ENCODE results near the gene STRIP1. TPM values are rescaled to one million over a fixed set of nuclear protein-coding genes. Genes with fewer than 3 reads are reported as not detected.

Gene STRIP1
- total RNA-seq, 1 donor from 2014 or later = 43.7 TPM

DNA sequence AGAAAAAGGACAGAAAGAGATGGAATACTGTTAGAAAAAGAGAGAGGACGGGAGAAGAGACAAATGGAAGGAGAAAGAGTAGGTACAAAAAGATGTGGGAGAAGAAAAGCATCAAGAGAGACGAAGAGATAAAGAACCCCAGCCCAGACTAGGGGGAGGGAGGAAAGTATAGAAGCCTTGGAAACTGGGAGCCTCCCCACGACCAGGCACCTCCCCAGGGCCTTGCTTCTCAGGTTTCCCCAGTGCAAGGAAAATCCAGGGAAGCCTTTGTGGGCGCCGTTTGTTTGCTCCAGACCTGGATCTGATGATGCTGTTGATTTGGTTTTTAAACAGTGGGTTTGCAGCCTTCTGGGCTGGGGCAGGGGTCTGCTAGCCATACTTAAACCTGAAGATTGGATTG, 51.2 kb downstream of the STRIP1 start:
- Mint-ChIP-seq H3K27me3 (ENCODE audit: insufficient read depth) (peaks cover 37% of the 10 kb centered on the region), H3K4me3 (peak overlapping the region; percentile 11), H3K36me3 (ENCODE audit: low read depth) (no peaks in the 10 kb centered on the region), H3K27ac (no peak overlapping the region), H3K9me3 (no peaks in the 10 kb centered on the region), H3K4me1 (ENCODE audit: low read depth) (peaks cover 35% of the 10 kb centered on the region)
- intact Hi-C loops (cut with micrococcal nuclease) = loop anchor here (5.0 kb wide), 1 partner anchor 62 kb away; no protein-coding TSS in a partner anchor
- DNase-seq (ENCODE audit: low spot score) = no peak

DNA sequence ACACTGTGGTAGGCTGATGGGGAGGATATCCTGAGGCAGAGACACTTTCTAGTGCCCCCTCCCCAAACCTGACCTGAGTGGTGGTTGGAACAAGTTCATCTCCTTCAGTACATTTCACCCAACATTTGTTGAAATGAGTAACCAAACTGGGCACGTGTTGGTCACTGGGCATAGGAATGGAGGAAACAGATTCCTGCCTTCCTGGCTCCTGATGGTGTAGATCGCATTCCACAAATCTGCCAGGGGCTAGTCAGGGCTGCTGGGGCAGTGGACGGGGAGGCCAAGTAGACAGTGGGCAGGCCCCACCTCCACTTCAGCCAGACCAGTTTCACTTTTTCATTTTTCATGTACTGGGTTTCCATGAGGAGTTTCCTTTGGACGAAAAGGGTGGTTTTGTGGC, 52.5 kb downstream of the STRIP1 start:
- no peaks in the 10 kb centered on the region for H3K36me3 Mint-ChIP-seq (ENCODE audit: low read depth)
- H3K27ac Mint-ChIP-seq = no peak overlapping the region
- intact Hi-C loops (cut with micrococcal nuclease) = loop anchor here (5.0 kb wide), 1 partner anchor 60 kb away; no protein-coding TSS in a partner anchor
- H3K4me1 Mint-ChIP-seq (ENCODE audit: low read depth) = peaks cover 35% of the 10 kb centered on the region
- no peak overlapping the region for H3K4me3 Mint-ChIP-seq
- H3K9me3 Mint-ChIP-seq = no peaks in the 10 kb centered on the region
- no peak for DNase-seq (ENCODE audit: low spot score)
- peaks cover 44% of the 10 kb centered on the region for H3K27me3 Mint-ChIP-seq (ENCODE audit: insufficient read depth)

DNA sequence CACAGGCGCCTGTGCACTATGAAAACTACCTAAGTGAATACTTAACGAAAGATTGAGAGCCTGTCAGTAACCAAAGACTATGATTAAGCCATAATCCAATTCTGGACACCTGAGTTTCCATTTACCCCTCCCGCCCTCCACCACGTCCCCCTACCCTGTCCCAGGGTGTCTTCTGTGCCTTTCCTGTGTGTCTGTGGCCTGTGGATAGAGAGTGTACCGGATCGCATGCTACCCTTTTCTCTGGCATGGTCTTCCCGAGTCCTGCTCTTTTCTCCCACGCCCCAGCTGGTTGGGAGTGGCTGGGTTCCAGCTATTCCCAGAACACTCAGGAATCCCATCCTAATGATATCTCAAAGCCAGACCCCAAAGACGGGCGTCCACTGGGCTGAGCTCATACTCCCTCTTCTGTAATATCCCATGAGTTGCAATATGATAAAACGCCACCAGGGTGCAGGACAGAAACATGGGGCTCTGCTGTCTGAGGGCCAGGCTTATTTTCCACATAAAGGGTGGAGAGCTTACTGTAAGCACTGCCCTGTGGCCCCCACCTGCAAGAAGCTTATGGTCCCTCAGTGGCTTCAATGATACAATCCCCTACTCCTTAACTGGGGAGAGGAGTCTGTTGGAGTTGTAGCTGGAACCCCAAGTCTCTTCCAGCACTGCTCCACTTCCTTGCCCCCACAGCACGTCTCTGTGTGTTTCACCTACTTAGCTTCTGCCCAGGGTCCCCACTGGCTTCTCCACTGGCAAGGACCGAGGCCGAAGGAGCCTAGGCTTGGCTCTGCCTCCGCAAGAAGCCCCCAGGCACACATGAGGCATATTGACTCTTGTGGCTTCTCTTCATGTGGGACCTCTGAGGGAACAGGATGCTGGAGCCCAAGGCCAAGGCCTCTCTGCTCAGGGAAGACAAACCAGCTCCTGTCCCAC, 53.7 kb downstream of the STRIP1 start:
- intact Hi-C loops (cut with micrococcal nuclease) = loop anchor here (1.0 to 5.0 kb wide), 2 partner anchors 18 to 59 kb away; no protein-coding TSS in a partner anchor
- Mint-ChIP-seq H3K9me3 (no peaks in the 10 kb centered on the region), H3K27me3 (ENCODE audit: insufficient read depth) (peaks cover 51% of the 10 kb centered on the region), H3K4me3 (no peak overlapping the region), H3K4me1 (ENCODE audit: low read depth) (peaks cover 26% of the 10 kb centered on the region), H3K36me3 (ENCODE audit: low read depth) (no peaks in the 10 kb centered on the region), H3K27ac (no peak overlapping the region)
- peak; percentile 27 for DNase-seq (ENCODE audit: low spot score)

DNA sequence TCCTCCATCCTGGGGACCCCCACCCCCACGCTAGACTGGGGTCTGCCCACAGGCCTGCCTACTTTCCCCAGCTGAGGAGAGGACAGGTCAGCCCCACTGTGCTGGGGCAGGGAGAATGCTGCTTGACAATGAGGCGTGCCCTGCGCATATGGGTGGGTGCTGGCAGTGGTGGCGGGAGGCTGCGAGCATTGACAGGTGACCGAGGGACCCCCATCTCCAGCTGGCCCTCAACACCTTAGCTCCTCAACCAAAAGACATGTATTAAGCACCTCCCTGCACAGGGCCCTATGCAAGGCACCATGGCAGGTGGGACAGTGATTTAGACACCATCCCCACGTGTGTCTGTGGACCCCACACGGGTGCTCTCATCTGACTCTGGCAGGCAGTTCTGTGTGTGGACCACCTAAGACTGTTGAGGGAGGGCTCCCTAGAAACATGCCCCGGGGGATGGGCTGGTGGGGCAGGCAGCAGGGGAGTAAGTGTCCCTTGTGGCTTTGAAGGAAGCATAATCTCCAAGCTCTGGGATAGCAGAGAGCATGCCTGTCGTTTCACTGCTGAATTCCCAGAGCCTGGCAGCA, 54.4 kb downstream of the STRIP1 start:
- intact Hi-C loops (cut with micrococcal nuclease) = loop anchor here (1.0 to 5.0 kb wide), 2 partner anchors 17 to 58 kb away; no protein-coding TSS in a partner anchor
- H3K27me3 Mint-ChIP-seq (ENCODE audit: insufficient read depth) = peaks cover 47% of the 10 kb centered on the region
- H3K9me3 Mint-ChIP-seq = no peaks in the 10 kb centered on the region
- peaks cover 18% of the 10 kb centered on the region for H3K4me1 Mint-ChIP-seq (ENCODE audit: low read depth)
- no peak for DNase-seq (ENCODE audit: low spot score)
- no peak overlapping the region for H3K4me3 Mint-ChIP-seq
- no peak overlapping the region for H3K27ac Mint-ChIP-seq
- H3K36me3 Mint-ChIP-seq (ENCODE audit: low read depth) = no peaks in the 10 kb centered on the region

DNA sequence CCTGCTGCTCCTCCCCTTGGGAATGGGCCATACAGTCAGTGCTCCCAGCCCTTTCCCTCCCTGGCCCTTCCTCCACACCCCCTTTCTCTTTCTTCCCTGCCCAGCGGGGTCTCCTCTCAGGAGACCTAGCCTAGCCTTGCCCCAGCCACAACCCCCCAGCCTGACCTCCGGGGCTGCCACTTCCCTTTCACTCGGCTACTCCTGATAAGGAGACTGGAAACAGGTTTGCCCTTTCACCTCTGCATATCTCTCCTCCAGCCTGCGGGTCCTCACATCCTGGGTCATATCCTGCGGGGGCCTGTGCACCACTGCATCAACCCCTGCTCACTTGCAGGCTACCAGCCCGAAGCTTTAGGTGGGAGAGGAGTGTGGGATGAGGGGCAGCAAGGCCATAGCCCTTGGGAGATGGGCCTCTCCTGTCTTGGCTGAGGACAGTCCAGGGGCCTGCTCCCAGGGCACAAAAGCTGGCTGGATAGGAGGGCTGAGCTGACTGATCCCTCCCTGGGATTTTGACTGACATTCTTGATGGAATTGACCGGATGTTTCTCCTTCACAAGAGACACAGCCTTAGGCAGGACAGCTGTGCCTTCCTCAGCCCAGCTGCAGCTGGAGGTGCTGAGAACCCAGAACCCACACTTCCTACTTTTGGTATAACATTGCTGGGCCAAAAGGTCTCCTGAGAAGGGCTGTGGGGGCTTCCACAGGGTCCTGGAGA, 55.3 kb downstream of the STRIP1 start:
- DNase-seq (ENCODE audit: low spot score) = no peak
- H3K27me3 Mint-ChIP-seq (ENCODE audit: insufficient read depth) = peaks cover 47% of the 10 kb centered on the region

DNA sequence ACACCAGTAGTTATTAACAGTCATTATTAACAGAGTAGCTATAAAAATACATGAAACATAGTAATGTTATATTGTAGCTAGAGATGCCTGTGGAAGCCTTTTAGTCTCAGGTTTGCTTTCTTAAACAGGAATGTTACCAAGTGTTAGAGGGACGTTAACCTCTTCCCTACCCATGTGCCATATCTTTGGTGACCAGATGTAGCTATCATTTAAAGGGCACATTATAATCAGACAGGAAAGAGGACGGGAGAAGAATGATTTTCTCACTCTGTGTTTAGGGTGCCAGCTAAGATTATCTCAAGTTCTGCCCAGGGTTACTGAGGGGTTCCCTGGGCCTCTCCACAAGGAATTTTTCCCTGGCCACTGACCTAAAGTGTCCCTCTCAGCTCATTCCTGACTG, 57.0 kb downstream of the STRIP1 start:
- Mint-ChIP-seq H3K27ac (no peak overlapping the region), H3K4me3 (no peak overlapping the region), H3K36me3 (ENCODE audit: low read depth) (no peaks in the 10 kb centered on the region), H3K9me3 (no peaks in the 10 kb centered on the region), H3K4me1 (ENCODE audit: low read depth) (peaks cover 5% of the 10 kb centered on the region), H3K27me3 (ENCODE audit: insufficient read depth) (peaks cover 34% of the 10 kb centered on the region)
- intact Hi-C loops (cut with micrococcal nuclease) = no loop called here
- DNase-seq (ENCODE audit: low spot score) = no peak

More for the DNA sequence above, 55.3 kb downstream of the STRIP1 start:
- H3K9me3 Mint-ChIP-seq = no peaks in the 10 kb centered on the region
- no peak overlapping the region for H3K27ac Mint-ChIP-seq
- intact Hi-C loops (cut with micrococcal nuclease) = loop anchor here (5.0 kb wide), 1 partner anchor 58 kb away; no protein-coding TSS in a partner anchor
- H3K4me1 Mint-ChIP-seq (ENCODE audit: low read depth) = peaks cover 15% of the 10 kb centered on the region
- no peaks in the 10 kb centered on the region for H3K36me3 Mint-ChIP-seq (ENCODE audit: low read depth)
- no peak overlapping the region for H3K4me3 Mint-ChIP-seq

DNA sequence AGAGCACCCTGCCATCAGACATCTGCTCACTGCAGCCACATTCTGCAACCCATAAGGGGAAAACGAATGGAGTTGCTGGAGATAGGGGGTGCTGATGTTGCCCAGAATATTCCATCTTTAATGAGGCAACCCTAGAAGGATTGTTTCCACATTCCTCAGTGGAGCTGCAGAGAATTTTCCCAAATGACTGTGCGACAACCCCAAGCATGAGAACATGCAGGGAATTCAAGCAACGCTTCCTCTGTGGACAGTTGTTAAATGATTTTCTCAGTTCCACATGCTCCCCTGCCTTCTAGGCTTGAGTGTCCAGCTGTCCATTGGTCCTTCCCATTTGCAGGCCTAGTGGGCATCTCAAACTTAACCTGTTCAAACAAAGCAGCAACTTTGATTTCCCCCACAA, 57.4 kb downstream of the STRIP1 start:
- Mint-ChIP-seq H3K9me3 (no peaks in the 10 kb centered on the region), H3K4me3 (no peak overlapping the region), H3K4me1 (ENCODE audit: low read depth) (peaks cover 3% of the 10 kb centered on the region), H3K36me3 (ENCODE audit: low read depth) (no peaks in the 10 kb centered on the region), H3K27ac (no peak overlapping the region), H3K27me3 (ENCODE audit: insufficient read depth) (peaks cover 33% of the 10 kb centered on the region)
- intact Hi-C loops (cut with micrococcal nuclease) = no loop called here
- DNase-seq (ENCODE audit: low spot score) = no peak

DNA sequence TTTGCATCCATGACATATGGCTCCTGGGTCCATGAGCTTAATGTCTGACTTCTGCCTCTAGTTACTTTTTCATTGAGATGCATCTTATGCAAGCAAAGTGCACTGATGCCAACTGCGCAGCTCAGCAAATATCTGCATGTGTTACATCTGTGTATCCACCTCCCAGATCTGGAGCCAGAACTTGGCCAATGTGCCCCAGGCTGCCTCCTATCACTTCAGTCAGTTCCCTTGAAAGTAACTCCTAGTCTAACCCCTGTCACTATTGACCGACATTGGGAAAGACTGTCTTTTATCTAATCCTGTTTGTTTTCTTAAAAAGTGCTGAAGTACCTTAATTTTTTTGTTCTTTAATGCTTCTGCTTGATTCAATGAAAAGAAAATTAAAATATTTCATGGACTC, 58.6 kb downstream of the STRIP1 start:
- no peak overlapping the region for H3K27ac Mint-ChIP-seq
- H3K36me3 Mint-ChIP-seq (ENCODE audit: low read depth) = no peaks in the 10 kb centered on the region
- H3K27me3 Mint-ChIP-seq (ENCODE audit: insufficient read depth) = peaks cover 26% of the 10 kb centered on the region
- no peaks in the 10 kb centered on the region for H3K4me1 Mint-ChIP-seq (ENCODE audit: low read depth)
- intact Hi-C loops (cut with micrococcal nuclease) = no loop called here
- no peak overlapping the region for H3K4me3 Mint-ChIP-seq
- no peaks in the 10 kb centered on the region for H3K9me3 Mint-ChIP-seq
- DNase-seq (ENCODE audit: low spot score) = no peak

DNA sequence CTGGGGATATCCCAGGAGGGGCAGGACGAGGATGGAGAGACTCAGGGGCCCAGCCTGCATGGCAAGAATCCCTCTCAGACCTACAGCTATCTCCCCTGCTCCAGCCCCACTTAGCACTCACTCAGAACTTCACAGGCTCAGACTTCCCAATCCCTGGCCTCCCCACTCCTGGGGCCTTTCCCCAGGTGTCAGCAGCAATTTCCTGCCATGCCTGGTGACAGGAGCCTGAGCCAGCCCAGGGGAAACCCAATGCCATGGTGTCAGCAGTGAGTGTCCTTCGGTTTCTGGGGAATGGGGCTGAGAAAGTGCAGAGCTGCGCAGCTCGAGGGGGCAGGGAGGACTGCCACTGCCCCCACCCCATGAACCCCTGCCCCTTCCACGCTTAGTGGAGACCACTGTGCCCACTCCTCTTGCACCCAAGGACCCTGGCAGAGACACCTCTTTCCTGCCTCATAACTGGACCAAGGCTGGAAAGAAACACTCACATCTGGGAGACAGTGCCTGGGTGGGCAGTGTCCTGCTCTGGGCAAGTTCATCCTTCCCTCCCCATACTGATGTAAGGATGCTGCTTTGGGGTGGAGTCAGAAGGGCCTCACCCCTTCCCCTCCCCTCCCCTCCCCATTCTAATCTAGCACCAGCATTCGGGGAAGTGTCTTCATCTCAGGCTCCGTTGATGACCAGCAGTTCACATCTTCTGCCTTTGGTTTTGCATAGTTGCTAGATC, 60.7 kb downstream of the STRIP1 start:
- Mint-ChIP-seq H3K27ac (no peak overlapping the region), H3K27me3 (ENCODE audit: insufficient read depth) (peaks cover 26% of the 10 kb centered on the region), H3K4me1 (ENCODE audit: low read depth) (no peaks in the 10 kb centered on the region), H3K36me3 (ENCODE audit: low read depth) (no peaks in the 10 kb centered on the region), H3K9me3 (no peaks in the 10 kb centered on the region), H3K4me3 (no peak overlapping the region)
- no peak for DNase-seq (ENCODE audit: low spot score)
- intact Hi-C loops (cut with micrococcal nuclease) = no loop called here

DNA sequence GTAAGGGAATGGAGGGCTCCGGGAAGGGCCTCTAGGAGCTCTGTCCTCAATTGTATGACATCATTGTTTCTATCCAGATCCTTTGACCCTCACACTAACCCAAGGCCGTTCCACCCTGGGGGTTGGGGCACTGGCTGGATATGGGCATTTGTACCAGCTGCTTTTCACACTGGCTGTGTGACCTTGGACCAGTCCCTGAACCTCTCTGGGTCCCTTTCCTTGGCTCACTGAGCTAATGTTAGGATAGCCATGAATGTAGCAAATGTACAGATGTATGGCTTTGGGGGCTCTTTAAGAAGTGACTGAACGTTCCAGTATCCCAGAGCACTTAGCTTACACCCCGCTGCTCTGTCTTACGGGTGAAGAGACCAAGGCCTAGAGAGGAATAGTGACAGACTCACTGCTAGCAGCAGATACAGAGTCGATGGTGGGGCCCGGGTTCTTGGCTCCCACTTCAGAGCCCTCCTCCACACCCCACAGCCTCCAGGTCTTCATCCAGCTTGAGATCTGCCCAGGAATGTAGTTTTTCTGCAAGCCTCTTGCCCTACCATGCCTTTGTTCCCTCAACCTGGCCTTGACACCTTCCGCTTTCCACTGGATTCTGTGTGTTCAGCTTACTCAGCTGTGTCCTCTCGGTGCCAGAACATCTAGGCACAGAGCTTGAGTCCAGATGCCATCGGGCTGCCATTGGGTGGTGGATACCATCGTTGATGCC, 63.2 kb downstream of the STRIP1 start:
- intact Hi-C loops (cut with micrococcal nuclease) = no loop called here
- Mint-ChIP-seq H3K4me1 (ENCODE audit: low read depth) (no peaks in the 10 kb centered on the region), H3K27me3 (ENCODE audit: insufficient read depth) (peaks cover 12% of the 10 kb centered on the region), H3K27ac (no peak overlapping the region), H3K4me3 (no peak overlapping the region), H3K36me3 (ENCODE audit: low read depth) (no peaks in the 10 kb centered on the region), H3K9me3 (no peaks in the 10 kb centered on the region)
- no peak for DNase-seq (ENCODE audit: low spot score)

DNA sequence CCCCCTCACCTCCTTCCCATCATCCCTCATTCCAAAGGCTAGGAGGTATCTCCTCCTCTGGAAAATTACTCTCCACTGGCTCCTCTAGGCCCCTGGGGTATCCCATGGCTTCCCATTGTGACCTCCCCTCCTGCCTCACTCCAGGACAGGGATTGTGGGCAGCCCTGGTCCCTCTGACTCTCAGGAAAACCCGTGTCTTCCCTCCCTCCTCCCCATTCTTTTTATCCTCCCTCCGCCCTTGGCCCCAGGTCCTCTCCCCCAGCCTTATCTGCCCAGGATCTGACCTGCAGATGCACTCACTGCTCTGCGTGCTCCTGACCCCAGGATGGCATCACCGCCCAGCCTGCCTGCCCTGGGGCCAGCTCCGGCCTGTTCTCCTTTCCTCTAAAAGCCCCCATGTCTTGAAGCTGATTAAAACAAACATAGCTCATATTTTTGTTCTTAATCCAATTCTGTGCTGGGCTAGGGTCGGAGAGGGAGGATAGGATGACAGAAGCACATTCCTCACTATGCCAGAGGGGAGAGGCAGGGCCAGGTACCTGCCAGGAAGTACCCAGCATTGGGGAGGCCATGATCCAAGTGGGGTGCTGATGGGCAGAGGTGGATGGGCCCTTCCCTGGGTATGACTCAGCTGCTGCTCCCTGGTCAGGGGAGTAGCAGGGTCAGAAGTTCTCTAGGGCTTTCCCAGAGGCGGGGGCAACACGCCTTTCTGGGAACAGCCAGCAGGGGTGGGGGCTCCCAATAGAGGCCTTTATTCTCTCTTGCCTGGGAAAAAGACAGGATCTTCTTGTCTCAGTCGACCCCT, 64.0 kb downstream of the STRIP1 start:
- peaks cover 7% of the 10 kb centered on the region for H3K27me3 Mint-ChIP-seq (ENCODE audit: insufficient read depth)
- H3K9me3 Mint-ChIP-seq = no peaks in the 10 kb centered on the region
- H3K4me3 Mint-ChIP-seq = no peak overlapping the region
- DNase-seq (ENCODE audit: low spot score) = no peak
- H3K4me1 Mint-ChIP-seq (ENCODE audit: low read depth) = no peaks in the 10 kb centered on the region
- intact Hi-C loops (cut with micrococcal nuclease) = no loop called here
- H3K27ac Mint-ChIP-seq = no peak overlapping the region
- H3K36me3 Mint-ChIP-seq (ENCODE audit: low read depth) = no peaks in the 10 kb centered on the region

Measured in activated T-helper 1 cell treated with anti-CD3 and anti-CD28 coated beads, Interleukin-12 subunit alpha, Interleukin-12 subunit beta, Interleukin-2, Interleukin-4 antibody, amounts not matched to agents 30 ng/mL and 10 ng/mL and 1 ng/mL, durations not matched to agents 14 hours and 24 hours and 36 hours (primary cell).